HL-60 (cell line): ENCODE measurements around the gene REEP3.

Source experiments
- CTCF ChIP-seq: IDR thresholded peaks from one replicate; pipeline ENCODE4 v1.5.1; 2011; ENCODE audit warnings: low read length, control low read depth, inconsistent platforms; ENCODE audit not compliant: insufficient read depth
- POLR2AphosphoS5 ChIP-seq: IDR thresholded peaks from 2 replicates; pipeline ENCODE4 v1.6.1; 2012; ENCODE audit warnings: low read depth
- REST ChIP-seq: IDR thresholded peaks from 2 replicates; pipeline ENCODE4 v1.6.1; 2012; ENCODE audit warnings: low read depth; ENCODE audit not compliant: insufficient replicate concordance
- SPI1 ChIP-seq: IDR thresholded peaks from 2 replicates; pipeline ENCODE4 v1.6.1; 2012; ENCODE audit warnings: low read depth, mild to moderate bottlenecking, borderline replicate concordance

GRCh38 chr10:63630931-63631680, 109.9 kb downstream of the REEP3 start:
- TF ChIP-seq CTCF (no peak), SPI1 (no peak), POLR2AphosphoS5 (no peak), REST (no peak)
